Natural killer cell treated with Interleukin-12 subunit alpha and Interleukin-12 subunit beta and Interleukin-15 and Interleukin-18, amount 100 ng/mL, for 72 hours (primary cell): Measurements from ENCODE around the gene PANK3. TPM values are rescaled to one million over a fixed set of nuclear protein-coding genes. Genes with fewer than 3 reads are reported as not detected.

ENCODE experiments used
- ATAC-seq, 2 donors: fragments of 150-1000 bp; cut with Tn5 transposase in 1 of 2; sonication (Bioruptor Pico), chemical (Tn5 transposase) in 1 of 2; 2 replicates each; pipeline ENCODE4 v1.10.0; 2021
- DNase-seq: peaks from one replicate; pipeline ENCODE4 v3.0.0; 2022; ENCODE audit warnings: low spot score
- H3K27ac Mint-ChIP-seq, 2 donors: 1 replicate in 1 of 2; 2 replicates in 1 of 2; pipeline ENCODE4 v1.8.0; 2022; ENCODE audit warnings: mixed read lengths in 2 of 2, mild to moderate bottlenecking in 1 of 2, moderate library complexity in 1 of 2
- H3K27me3 Mint-ChIP-seq, 2 donors: 1 replicate in 1 of 2; 2 replicates in 1 of 2; pipeline ENCODE4 v1.8.0; 2022; ENCODE audit warnings: mixed read lengths in 2 of 2
- H3K36me3 Mint-ChIP-seq: one replicate; pipeline ENCODE4 v1.8.0; 2022; ENCODE audit warnings: mixed read lengths
- H3K4me1 Mint-ChIP-seq, 2 donors: 1 replicate in 1 of 2; 2 replicates in 1 of 2; pipeline ENCODE4 v1.8.0; 2022; ENCODE audit warnings: low read depth in 2 of 2, mixed read lengths in 2 of 2, mild to moderate bottlenecking in 1 of 2
- H3K4me3 Mint-ChIP-seq: one replicate; pipeline ENCODE4 v1.8.0; 2022; ENCODE audit warnings: mixed read lengths
- H3K9me3 Mint-ChIP-seq: 2 replicates; pipeline ENCODE4 v1.8.0; 2022; ENCODE audit warnings: mixed read lengths
- total RNA-seq, 2 donors: library from RNA; stranded (reverse); gene quantifications; one replicate each; pipeline ENCODE4 v1.2.3, GENCODE V29; 2022

PANK3 gene
- 10 to 100 TPM; 71.1 to 75.2 TPM for total RNA-seq

- H3K4me3 Mint-ChIP-seq = peak within 1 kb of the TSS; percentile 94
- peak within 1 kb of the TSS; percentile 94 to 97 for H3K27ac Mint-ChIP-seq
- H3K27me3 Mint-ChIP-seq = peaks cover 0 to 2% of the 10 kb centered on the region in 2 donors
- DNase-seq (no peak), ATAC-seq (peak; percentile 86 to 89)
- peaks cover 26 to 44% of the 10 kb centered on the region in 2 donors for H3K4me1 Mint-ChIP-seq
- H3K9me3 Mint-ChIP-seq = no peaks in the 10 kb centered on the region
- H3K36me3 Mint-ChIP-seq = no peaks in the 10 kb centered on the region
These were observed at the start of gene PANK3 for GRCh38 chr5:168578538-168579487. PANK3 (minus strand) TSS chr5:168579368; CDS start chr5:168579283, 85 bp downstream.

GRCh38 chr5:168624850-168625364 lies 45.7 kb upstream of the PANK3 start:
- no peak overlapping the region for H3K4me3 Mint-ChIP-seq
- H3K27ac Mint-ChIP-seq = no peak overlapping the region
- H3K4me1 Mint-ChIP-seq = no peaks in the 10 kb centered on the region
- no peak for DNase-seq
- ATAC-seq = peak in 1 of 2 donors; percentile 53
- H3K36me3 Mint-ChIP-seq = peaks cover 1% of the 10 kb centered on the region
- H3K27me3 Mint-ChIP-seq = peaks cover 20 to 37% of the 10 kb centered on the region in 2 donors
- H3K9me3 Mint-ChIP-seq = peaks cover 3% of the 10 kb centered on the region

GRCh38 chr5:168620807-168621206 lies 41.6 kb upstream of the PANK3 start:
- Mint-ChIP-seq H3K4me3 (no peak overlapping the region), H3K27ac (no peak overlapping the region)

GRCh38 chr5:168614661-168615060 lies 35.5 kb upstream of the PANK3 start:
- Mint-ChIP-seq H3K36me3 (no peaks in the 10 kb centered on the region), H3K4me1 (peaks cover 8 to 9% of the 10 kb centered on the region in 2 donors), H3K9me3 (no peaks in the 10 kb centered on the region), H3K27ac (no peak overlapping the region), H3K27me3 (peaks cover 0 to 2% of the 10 kb centered on the region in 2 donors), H3K4me3 (no peak overlapping the region)
- ATAC-seq (peak; percentile 38 to 50), DNase-seq (no peak)

More at GRCh38 chr5:168620807-168621206, 41.6 kb upstream of the PANK3 start:
- Mint-ChIP-seq H3K27me3 (peaks cover 7 to 12% of the 10 kb centered on the region in 2 donors), H3K4me1 (no peaks in the 10 kb centered on the region), H3K36me3 (no peaks in the 10 kb centered on the region), H3K9me3 (no peaks in the 10 kb centered on the region)
- no peak for DNase-seq
- no peak for ATAC-seq

GRCh38 chr5:168613996-168614395 lies 34.8 kb upstream of the PANK3 start:
- no peaks in the 10 kb centered on the region for H3K9me3 Mint-ChIP-seq
- DNase-seq = no peak
- no peak for ATAC-seq

GRCh38 chr5:168613396-168613795 lies 34.2 kb upstream of the PANK3 start:
- Mint-ChIP-seq H3K27ac (peak overlapping the region in 1 of 2 donors; percentile 89), H3K27me3 (no peaks in the 10 kb centered on the region), H3K9me3 (no peaks in the 10 kb centered on the region), H3K4me3 (no peak overlapping the region), H3K36me3 (no peaks in the 10 kb centered on the region), H3K4me1 (peaks cover 9 to 12% of the 10 kb centered on the region in 2 donors)
- ATAC-seq (no peak), DNase-seq (no peak)

More at GRCh38 chr5:168613996-168614395, 34.8 kb upstream of the PANK3 start:
- Mint-ChIP-seq H3K27ac (no peak overlapping the region), H3K4me1 (peaks cover 8 to 9% of the 10 kb centered on the region in 2 donors), H3K27me3 (no peaks in the 10 kb centered on the region), H3K4me3 (no peak overlapping the region), H3K36me3 (no peaks in the 10 kb centered on the region)

- no peak overlapping the region for H3K4me3 Mint-ChIP-seq
- H3K27ac Mint-ChIP-seq = peak overlapping the region in 1 of 2 donors; percentile 89
These were observed 33.8 kb upstream of the PANK3 start for GRCh38 chr5:168612996-168613395.

GRCh38 chr5:168612123-168612522 lies 33.0 kb upstream of the PANK3 start:
- Mint-ChIP-seq H3K27ac (no peak overlapping the region), H3K27me3 (no peaks in the 10 kb centered on the region), H3K36me3 (no peaks in the 10 kb centered on the region), H3K4me1 (peaks cover 9 to 19% of the 10 kb centered on the region in 2 donors), H3K9me3 (no peaks in the 10 kb centered on the region), H3K4me3 (no peak overlapping the region)
- ATAC-seq = no peak
- DNase-seq = no peak

More at GRCh38 chr5:168612996-168613395, 33.8 kb upstream of the PANK3 start:
- H3K27me3 Mint-ChIP-seq = no peaks in the 10 kb centered on the region
- no peaks in the 10 kb centered on the region for H3K36me3 Mint-ChIP-seq
- DNase-seq = no peak
- peaks cover 9 to 16% of the 10 kb centered on the region in 2 donors for H3K4me1 Mint-ChIP-seq
- no peaks in the 10 kb centered on the region for H3K9me3 Mint-ChIP-seq
- ATAC-seq = peak in 1 of 2 donors; percentile 54

GRCh38 chr5:168611165-168611564 lies 32.0 kb upstream of the PANK3 start:
- H3K27me3 Mint-ChIP-seq = no peaks in the 10 kb centered on the region
- no peak for ATAC-seq
- no peak overlapping the region for H3K27ac Mint-ChIP-seq
- no peaks in the 10 kb centered on the region for H3K9me3 Mint-ChIP-seq
- DNase-seq = no peak
- no peak overlapping the region for H3K4me3 Mint-ChIP-seq
- peaks cover 9 to 19% of the 10 kb centered on the region in 2 donors for H3K4me1 Mint-ChIP-seq
- no peaks in the 10 kb centered on the region for H3K36me3 Mint-ChIP-seq

- no peak overlapping the region for H3K4me3 Mint-ChIP-seq
- no peaks in the 10 kb centered on the region for H3K9me3 Mint-ChIP-seq
- H3K36me3 Mint-ChIP-seq = no peaks in the 10 kb centered on the region
- no peak overlapping the region for H3K27ac Mint-ChIP-seq
- no peaks in the 10 kb centered on the region for H3K27me3 Mint-ChIP-seq
- DNase-seq = no peak
- peaks cover 9 to 19% of the 10 kb centered on the region in 2 donors for H3K4me1 Mint-ChIP-seq
- ATAC-seq = no peak
These were observed 30.8 kb upstream of the PANK3 start for GRCh38 chr5:168609806-168610482.

- Mint-ChIP-seq H3K9me3 (no peaks in the 10 kb centered on the region), H3K27me3 (no peaks in the 10 kb centered on the region), H3K4me1 (peaks cover 9 to 19% of the 10 kb centered on the region in 2 donors), H3K4me3 (no peak overlapping the region), H3K36me3 (no peaks in the 10 kb centered on the region), H3K27ac (no peak overlapping the region)
- ATAC-seq = no peak
- no peak for DNase-seq
These were observed 29.7 kb upstream of the PANK3 start for GRCh38 chr5:168608821-168609220.

- Mint-ChIP-seq H3K4me3 (no peak overlapping the region), H3K27me3 (no peaks in the 10 kb centered on the region), H3K4me1 (peaks cover 8 to 19% of the 10 kb centered on the region in 2 donors), H3K27ac (no peak overlapping the region), H3K36me3 (no peaks in the 10 kb centered on the region), H3K9me3 (no peaks in the 10 kb centered on the region)
- DNase-seq (no peak), ATAC-seq (no peak)
These were observed 29.2 kb upstream of the PANK3 start for GRCh38 chr5:168608386-168608785.

GRCh38 chr5:168607946-168608345 lies 28.8 kb upstream of the PANK3 start:
- DNase-seq (no peak), ATAC-seq (peak; percentile 32 to 65)
- peaks cover 4 to 15% of the 10 kb centered on the region in 2 donors for H3K4me1 Mint-ChIP-seq
- H3K27ac Mint-ChIP-seq = no peak overlapping the region
- H3K36me3 Mint-ChIP-seq = no peaks in the 10 kb centered on the region
- H3K9me3 Mint-ChIP-seq = no peaks in the 10 kb centered on the region
- no peaks in the 10 kb centered on the region for H3K27me3 Mint-ChIP-seq
- H3K4me3 Mint-ChIP-seq = no peak overlapping the region
